Osteocyte (in vitro differentiated cells): ENCODE data around the gene LIPT2. TPM values are rescaled to one million over a fixed set of nuclear protein-coding genes. Genes with fewer than 3 reads are reported as not detected.

Source experiments
- DNase-seq: peaks from one replicate; pipeline ENCODE4 v3.0.0; 2021; ENCODE audit warnings: mixed read lengths; ENCODE audit not compliant: unreplicated experiment; ENCODE audit errors: extremely low spot score
- H3K27ac Mint-ChIP-seq: one replicate; pipeline ENCODE4 v1.8.0; 2021; ENCODE audit warnings: mild to moderate bottlenecking, mixed read lengths; ENCODE audit not compliant: unreplicated experiment
- H3K27me3 Mint-ChIP-seq: one replicate; pipeline ENCODE4 v1.8.0; 2021; ENCODE audit warnings: mixed read lengths; ENCODE audit not compliant: unreplicated experiment
- H3K36me3 Mint-ChIP-seq: one replicate; pipeline ENCODE4 v1.8.0; 2021; ENCODE audit warnings: mixed read lengths; ENCODE audit not compliant: unreplicated experiment
- H3K4me1 Mint-ChIP-seq: one replicate; pipeline ENCODE4 v1.8.0; 2021; ENCODE audit warnings: mixed read lengths; ENCODE audit not compliant: unreplicated experiment
- H3K4me3 Mint-ChIP-seq: one replicate; pipeline ENCODE4 v1.8.0; 2021; ENCODE audit warnings: mild to moderate bottlenecking, moderate library complexity, mixed read lengths; ENCODE audit not compliant: unreplicated experiment
- H3K9me3 Mint-ChIP-seq: one replicate; pipeline ENCODE4 v1.8.0; 2021; ENCODE audit warnings: mixed read lengths; ENCODE audit not compliant: unreplicated experiment
- total RNA-seq: library from RNA; stranded (reverse); gene quantifications from 2 replicates; pipeline ENCODE4 v1.2.1, GENCODE V29; 2021
- TF ChIP-seq, protein P1 (sequence below): fragments of 200-600 bp; sonication (generic); IDR thresholded peaks from 2 replicates; pipeline ENCODE4 v1.5.0; 2021; ENCODE audit warnings: antibody characterized with exemption, mild to moderate bottlenecking, moderate library complexity

The LIPT2 gene
- total RNA-seq, 1 donor from 2014 or later, result 1.6 TPM

DNA sequence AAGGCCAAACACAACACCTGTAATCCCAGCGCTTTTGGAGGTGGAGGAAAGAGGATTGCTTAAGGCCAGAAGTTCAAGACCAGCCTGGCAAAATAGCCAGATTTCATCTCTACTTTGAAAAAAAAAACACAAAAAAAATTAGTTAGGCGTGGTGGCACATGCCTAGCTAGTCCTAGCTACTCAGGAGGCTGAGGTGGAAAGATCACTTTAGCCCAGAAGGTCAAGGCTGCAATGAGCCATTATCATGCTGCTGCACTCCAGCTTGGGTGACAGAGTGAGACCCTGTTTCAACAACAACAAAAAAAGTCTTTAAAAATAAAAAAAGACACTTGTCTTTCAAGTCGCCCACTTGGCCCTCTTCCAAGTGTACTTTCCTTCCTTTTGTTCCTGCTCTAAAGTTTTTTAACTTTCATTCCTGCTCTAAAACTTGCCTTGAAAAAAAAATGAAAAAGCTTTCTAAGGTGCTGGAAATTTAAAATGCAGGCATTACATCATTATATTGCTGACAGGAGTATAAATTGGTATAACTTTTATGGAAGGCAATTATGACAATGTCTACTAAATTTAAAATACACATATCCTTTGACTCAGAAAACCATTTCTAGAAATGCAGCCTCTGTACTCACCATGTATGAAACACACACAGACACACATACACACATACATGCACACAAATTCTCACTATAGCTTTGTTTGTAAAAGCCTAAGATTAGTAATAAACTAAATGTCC lies 12.7 kb downstream of the LIPT2 start:
- Mint-ChIP-seq H3K27ac (no peak overlapping the region), H3K4me1 (peaks cover 6% of the 10 kb centered on the region), H3K27me3 (peaks cover 5% of the 10 kb centered on the region), H3K36me3 (no peaks in the 10 kb centered on the region), H3K4me3 (no peak overlapping the region), H3K9me3 (no peaks in the 10 kb centered on the region)
- TF ChIP-seq, protein P1, sequence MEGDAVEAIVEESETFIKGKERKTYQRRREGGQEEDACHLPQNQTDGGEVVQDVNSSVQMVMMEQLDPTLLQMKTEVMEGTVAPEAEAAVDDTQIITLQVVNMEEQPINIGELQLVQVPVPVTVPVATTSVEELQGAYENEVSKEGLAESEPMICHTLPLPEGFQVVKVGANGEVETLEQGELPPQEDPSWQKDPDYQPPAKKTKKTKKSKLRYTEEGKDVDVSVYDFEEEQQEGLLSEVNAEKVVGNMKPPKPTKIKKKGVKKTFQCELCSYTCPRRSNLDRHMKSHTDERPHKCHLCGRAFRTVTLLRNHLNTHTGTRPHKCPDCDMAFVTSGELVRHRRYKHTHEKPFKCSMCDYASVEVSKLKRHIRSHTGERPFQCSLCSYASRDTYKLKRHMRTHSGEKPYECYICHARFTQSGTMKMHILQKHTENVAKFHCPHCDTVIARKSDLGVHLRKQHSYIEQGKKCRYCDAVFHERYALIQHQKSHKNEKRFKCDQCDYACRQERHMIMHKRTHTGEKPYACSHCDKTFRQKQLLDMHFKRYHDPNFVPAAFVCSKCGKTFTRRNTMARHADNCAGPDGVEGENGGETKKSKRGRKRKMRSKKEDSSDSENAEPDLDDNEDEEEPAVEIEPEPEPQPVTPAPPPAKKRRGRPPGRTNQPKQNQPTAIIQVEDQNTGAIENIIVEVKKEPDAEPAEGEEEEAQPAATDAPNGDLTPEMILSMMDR, result no peak
- DNase-seq, result no peak

DNA sequence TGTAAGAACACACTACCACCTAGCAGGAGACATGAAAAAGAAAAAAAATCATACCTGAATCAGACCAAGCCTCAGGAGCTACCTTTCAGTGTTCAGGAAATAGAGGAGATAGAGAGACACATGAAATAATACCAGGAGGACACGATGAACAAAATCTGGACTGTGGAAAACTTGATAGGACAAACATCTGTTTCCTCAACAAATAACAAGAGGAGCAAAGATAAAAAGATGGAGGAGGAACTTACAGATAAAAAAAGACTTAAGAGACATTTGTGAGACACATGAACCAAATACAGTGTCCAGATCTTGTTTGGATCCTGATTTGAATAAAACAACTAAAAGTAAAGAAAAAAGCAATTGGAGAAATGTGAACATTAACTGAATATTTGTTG lies 13.8 kb downstream of the LIPT2 start:
- Mint-ChIP-seq H3K36me3 (no peaks in the 10 kb centered on the region), H3K4me3 (no peak overlapping the region), H3K27me3 (no peaks in the 10 kb centered on the region), H3K4me1 (peaks cover 6% of the 10 kb centered on the region), H3K27ac (no peak overlapping the region), H3K9me3 (no peaks in the 10 kb centered on the region)
- TF ChIP-seq, protein P1, result no peak
- no peak for DNase-seq

DNA sequence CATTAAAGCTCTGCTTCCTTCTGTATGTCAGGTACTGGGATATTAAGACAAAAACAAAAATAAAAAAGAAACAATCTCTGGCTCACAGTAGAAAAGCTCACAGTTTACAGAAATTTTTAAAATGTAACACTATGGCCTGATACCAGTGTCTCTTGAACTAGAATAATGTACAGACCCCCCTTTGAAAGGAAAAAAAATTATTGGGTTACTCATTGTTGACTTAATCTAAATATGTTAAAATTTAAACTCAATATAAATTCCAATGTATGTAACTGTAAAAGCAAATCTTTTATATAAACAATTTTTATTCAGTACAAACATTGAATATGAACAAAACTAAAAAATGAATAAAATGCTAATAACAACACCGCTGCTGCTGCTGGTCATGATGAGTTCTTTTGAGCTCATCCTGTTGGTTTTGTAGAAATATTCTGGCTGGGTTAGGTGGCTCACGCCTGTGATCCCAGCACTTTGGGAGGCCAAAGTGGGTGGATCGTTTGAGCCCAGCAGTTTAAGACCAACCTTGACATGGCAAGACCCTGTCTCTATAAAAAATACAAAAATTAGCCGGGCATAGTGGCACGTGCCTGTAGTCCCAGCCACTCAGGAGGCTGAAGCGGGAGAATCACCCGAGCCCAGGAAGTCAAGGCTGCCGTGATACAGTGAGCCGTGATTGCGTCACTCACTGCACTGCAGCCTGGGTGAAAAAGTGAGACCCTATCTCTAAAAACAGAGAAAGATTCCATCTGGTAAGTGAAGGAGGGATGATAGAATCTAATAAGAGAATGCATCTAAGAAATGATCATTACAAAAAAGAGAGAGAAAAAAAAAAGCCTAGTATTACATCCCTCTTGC lies 14.4 kb downstream of the LIPT2 start:
- peak; percentile 57 for DNase-seq
- Mint-ChIP-seq H3K27ac (no peak overlapping the region), H3K27me3 (no peaks in the 10 kb centered on the region), H3K36me3 (no peaks in the 10 kb centered on the region), H3K9me3 (no peaks in the 10 kb centered on the region), H3K4me1 (peaks cover 6% of the 10 kb centered on the region), H3K4me3 (no peak overlapping the region)
- TF ChIP-seq, protein P1, result no peak

DNA sequence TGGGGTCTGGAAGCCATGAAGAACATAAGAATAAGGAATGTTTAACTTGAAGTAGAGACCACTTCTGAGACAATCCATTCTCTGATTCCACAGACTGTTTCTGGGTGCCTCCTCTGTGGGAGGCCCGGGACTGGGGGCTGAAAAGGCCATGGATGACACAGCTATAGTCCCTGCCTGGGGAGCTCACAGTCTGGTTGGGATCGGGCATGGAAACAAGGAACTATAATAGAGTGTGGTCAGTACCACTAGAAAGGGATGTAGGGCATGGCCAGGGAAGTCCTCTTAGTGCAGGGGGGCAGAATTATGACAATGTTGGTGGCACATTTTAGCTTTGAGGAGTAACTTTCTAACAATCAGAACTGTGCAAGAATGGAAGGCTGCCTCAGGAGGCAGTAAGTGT lies 17.0 kb downstream of the LIPT2 start:
- Mint-ChIP-seq H3K27me3 (peaks cover 6% of the 10 kb centered on the region), H3K27ac (no peak overlapping the region), H3K4me1 (peaks cover 6% of the 10 kb centered on the region), H3K4me3 (no peak overlapping the region), H3K9me3 (no peaks in the 10 kb centered on the region), H3K36me3 (no peaks in the 10 kb centered on the region)
- DNase-seq, result peak; percentile 68
- TF ChIP-seq, protein P1, result no peak

DNA sequence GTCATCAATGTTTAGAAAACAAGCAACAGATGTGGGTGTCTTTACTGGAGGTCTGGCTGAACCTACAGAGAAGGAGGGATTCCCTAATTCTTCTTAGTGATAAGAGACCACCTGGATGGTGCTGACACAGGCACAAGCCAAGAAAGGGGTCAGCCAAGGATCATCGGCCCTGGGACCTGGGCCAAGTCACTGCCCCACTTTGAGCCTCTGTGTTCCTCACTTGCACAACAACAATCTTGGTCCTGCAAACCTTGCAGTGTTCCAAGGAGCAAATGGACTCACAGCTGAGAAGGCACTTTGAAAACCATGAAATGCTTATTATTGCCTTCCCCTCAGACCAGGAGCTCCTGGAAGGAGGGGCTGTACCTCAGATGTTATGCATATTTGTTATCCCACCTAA lies 19.2 kb downstream of the LIPT2 start:
- Mint-ChIP-seq H3K27me3 (peaks cover 6% of the 10 kb centered on the region), H3K4me1 (peaks cover 6% of the 10 kb centered on the region), H3K4me3 (no peak overlapping the region), H3K27ac (no peak overlapping the region), H3K9me3 (no peaks in the 10 kb centered on the region), H3K36me3 (no peaks in the 10 kb centered on the region)
- DNase-seq, result peak; percentile 57
- TF ChIP-seq, protein P1, result no peak
